PFSK-1 (cell line): ENCODE results near the gene PARD6G.

Experiments
- FOXP2 ChIP-seq: optimal IDR thresholded peaks from 2 replicates; pipeline ENCODE3; 2011; ENCODE audit warnings: borderline replicate concordance, control low read depth, inconsistent platforms; ENCODE audit not compliant: insufficient read depth; ENCODE audit errors: extremely low read length, extremely low read depth
- POLR2AphosphoS5 ChIP-seq: IDR thresholded peaks from 2 replicates; pipeline ENCODE4 v1.6.1; 2012; ENCODE audit warnings: low read depth, mild to moderate bottlenecking, control low read depth, low read length, moderate library complexity
- REST ChIP-seq, 2 experiments: IDR thresholded peaks; 2 replicates each; pipeline versions ENCODE4 v1.6.1 to v1.8.0; 2011 to 2012; ENCODE audit warnings: low read depth in 2 of 2, low read length in 2 of 2, control low read depth in 1 of 2, inconsistent platforms in 1 of 2, mild to moderate bottlenecking in 1 of 2, moderate library complexity in 1 of 2; ENCODE audit not compliant: insufficient read depth in 1 of 2
- SIN3A ChIP-seq: IDR thresholded peaks from 2 replicates; pipeline ENCODE4 v1.6.1; 2012; ENCODE audit warnings: mild to moderate bottlenecking, low read length, moderate library complexity, borderline replicate concordance; ENCODE audit not compliant: insufficient read depth
- TAF1 ChIP-seq: IDR thresholded peaks from 2 replicates; pipeline ENCODE4 v1.6.1; 2012; ENCODE audit warnings: low read length, control low read depth, borderline replicate concordance; ENCODE audit not compliant: insufficient read depth

Gene PARD6G

GRCh38 chr18:80244956-80245730 lies 2.2 kb downstream of the PARD6G start:
- TF ChIP-seq POLR2AphosphoS5 (no peak), TAF1 (no peak), FOXP2 (no peak), REST (IDR thresholded peaks at IDR 0.05; ENCODE audit: insufficient read depth in 1 of 2, low read depth in 2 of 2, low read length in 2 of 2) (no peak), SIN3A (no peak)

GRCh38 chr18:80244167-80244566 lies 3.1 kb downstream of the PARD6G start:
- TF ChIP-seq POLR2AphosphoS5 (no peak), SIN3A (no peak), TAF1 (no peak), REST (IDR thresholded peaks at IDR 0.05; ENCODE audit: insufficient read depth in 1 of 2, low read depth in 2 of 2, low read length in 2 of 2) (no peak), FOXP2 (no peak)

- TF ChIP-seq POLR2AphosphoS5 (no peak), SIN3A (no peak), REST (IDR thresholded peaks at IDR 0.05; ENCODE audit: insufficient read depth in 1 of 2, low read depth in 2 of 2, low read length in 2 of 2) (no peak), FOXP2 (no peak), TAF1 (no peak)
Measured at GRCh38 chr18:80243204-80243603, 4.1 kb downstream of the PARD6G start.

GRCh38 chr18:80241919-80242777 lies 5.2 kb downstream of the PARD6G start:
- TF ChIP-seq POLR2AphosphoS5 (no peak), FOXP2 (no peak), TAF1 (no peak)

- no peak for TF ChIP-seq POLR2AphosphoS5
- TF ChIP-seq TAF1: no peak
- no peak for TF ChIP-seq REST (IDR thresholded peaks at IDR 0.05; ENCODE audit: insufficient read depth in 1 of 2, low read depth in 2 of 2, low read length in 2 of 2)
- no peak for TF ChIP-seq SIN3A
- no peak for TF ChIP-seq FOXP2
Measured at GRCh38 chr18:80239830-80240229, 7.5 kb downstream of the PARD6G start.
